ENCODE data around the gene ARHGAP40.

DNA sequence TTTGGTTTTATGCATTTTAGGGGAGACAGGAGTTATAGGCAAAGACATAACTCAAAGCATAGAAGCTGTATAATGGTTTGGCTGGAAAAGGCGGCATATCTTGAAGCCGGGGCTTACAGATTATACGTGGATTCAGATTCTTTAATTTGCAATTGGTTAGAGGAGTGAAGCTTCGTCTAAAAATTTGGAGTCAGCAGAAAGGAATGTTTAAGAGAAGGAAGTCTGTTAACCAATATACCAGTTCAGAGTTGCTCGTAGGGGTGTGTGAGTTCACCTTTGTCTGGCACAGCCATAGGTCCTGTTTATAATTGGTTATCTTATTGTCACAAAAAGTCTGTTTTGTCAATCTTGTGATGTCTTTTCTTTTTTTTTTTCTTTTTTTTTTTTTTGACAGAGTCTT, 8.9 kb downstream of the ARHGAP40 start:
- TF ChIP-seq, protein P1, sequence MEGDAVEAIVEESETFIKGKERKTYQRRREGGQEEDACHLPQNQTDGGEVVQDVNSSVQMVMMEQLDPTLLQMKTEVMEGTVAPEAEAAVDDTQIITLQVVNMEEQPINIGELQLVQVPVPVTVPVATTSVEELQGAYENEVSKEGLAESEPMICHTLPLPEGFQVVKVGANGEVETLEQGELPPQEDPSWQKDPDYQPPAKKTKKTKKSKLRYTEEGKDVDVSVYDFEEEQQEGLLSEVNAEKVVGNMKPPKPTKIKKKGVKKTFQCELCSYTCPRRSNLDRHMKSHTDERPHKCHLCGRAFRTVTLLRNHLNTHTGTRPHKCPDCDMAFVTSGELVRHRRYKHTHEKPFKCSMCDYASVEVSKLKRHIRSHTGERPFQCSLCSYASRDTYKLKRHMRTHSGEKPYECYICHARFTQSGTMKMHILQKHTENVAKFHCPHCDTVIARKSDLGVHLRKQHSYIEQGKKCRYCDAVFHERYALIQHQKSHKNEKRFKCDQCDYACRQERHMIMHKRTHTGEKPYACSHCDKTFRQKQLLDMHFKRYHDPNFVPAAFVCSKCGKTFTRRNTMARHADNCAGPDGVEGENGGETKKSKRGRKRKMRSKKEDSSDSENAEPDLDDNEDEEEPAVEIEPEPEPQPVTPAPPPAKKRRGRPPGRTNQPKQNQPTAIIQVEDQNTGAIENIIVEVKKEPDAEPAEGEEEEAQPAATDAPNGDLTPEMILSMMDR (conservative IDR thresholded peaks at IDR 0.05): no peak
- no peak for TF ChIP-seq ZFX (IDR thresholded peaks at IDR 0.05)
